ELF-1 (cell line): ENCODE data around the gene TESMIN.

Experiments used
- DNase-seq: peaks from one replicate; pipeline ENCODE4 v3.0.0-alpha.2; 2016; ENCODE audit warnings: low read depth, low spot score

TESMIN gene

GRCh38 chr11:68761801-68762200, 10.5 kb upstream of the TESMIN start:
- DNase-seq: no peak

DNA sequence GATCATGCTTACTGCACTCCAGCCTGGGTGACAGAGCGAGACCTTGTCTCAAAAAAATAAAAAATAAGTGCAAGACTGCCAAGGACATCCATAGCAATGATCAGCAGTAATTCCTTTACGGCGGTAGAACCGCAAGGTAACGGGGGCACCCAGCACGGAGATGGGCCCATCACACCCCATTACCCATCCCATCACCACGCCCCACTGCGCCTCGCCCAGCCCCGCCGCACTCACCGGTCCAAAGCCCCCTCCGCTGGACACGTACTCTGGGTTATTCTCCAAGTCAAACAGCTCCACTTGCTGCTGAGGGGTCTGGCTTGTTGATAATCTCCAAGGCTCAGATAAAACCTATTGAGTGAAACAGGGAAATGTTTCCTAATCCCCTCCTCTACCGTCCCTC, 8.7 kb upstream of the TESMIN start:
- DNase-seq: no peak

DNA sequence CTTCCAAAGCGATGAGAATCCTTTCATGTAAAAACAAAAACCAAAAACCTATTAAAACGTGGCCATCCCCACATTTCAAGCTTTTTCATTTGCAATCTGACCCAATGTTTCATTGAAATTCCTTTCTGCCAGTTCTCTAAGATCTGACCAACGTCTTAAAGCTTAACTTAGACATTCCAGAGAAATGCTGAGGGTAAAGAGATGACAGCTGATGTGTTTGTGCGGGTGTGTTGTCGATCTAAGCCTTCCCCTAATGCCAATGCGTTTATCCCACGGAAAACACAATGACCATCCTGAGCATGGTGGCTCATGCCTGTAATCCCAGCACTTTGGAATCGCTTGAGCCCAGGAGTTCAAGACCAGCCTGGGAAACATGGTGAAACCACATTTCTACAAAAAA, 6.4 kb upstream of the TESMIN start:
- DNase-seq: no peak

- DNase-seq: no peak
Observed at GRCh38 chr11:68756171-68756766, 4.9 kb upstream of the TESMIN start.

- no peak for DNase-seq
Observed at GRCh38 chr11:68753300-68753699, 2.0 kb upstream of the TESMIN start.

DNA sequence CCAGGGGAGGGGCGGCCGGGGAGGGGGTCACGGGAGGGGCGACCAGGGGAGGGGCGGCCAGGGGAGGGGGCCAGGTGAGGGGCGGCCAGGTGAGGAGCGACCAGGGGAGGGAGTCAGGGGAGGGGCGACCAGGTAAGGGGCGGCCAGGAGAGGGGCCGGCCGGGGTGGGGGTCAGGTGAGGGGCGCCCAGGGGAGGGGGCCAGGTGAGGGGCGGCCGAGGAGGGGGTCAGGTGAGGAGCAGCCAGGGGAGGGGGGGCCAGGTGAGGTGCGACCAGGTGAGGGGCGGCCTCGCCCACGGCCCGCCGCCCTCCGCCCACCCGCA, 355 bp downstream of the TESMIN start:
- no peak for DNase-seq

DNA sequence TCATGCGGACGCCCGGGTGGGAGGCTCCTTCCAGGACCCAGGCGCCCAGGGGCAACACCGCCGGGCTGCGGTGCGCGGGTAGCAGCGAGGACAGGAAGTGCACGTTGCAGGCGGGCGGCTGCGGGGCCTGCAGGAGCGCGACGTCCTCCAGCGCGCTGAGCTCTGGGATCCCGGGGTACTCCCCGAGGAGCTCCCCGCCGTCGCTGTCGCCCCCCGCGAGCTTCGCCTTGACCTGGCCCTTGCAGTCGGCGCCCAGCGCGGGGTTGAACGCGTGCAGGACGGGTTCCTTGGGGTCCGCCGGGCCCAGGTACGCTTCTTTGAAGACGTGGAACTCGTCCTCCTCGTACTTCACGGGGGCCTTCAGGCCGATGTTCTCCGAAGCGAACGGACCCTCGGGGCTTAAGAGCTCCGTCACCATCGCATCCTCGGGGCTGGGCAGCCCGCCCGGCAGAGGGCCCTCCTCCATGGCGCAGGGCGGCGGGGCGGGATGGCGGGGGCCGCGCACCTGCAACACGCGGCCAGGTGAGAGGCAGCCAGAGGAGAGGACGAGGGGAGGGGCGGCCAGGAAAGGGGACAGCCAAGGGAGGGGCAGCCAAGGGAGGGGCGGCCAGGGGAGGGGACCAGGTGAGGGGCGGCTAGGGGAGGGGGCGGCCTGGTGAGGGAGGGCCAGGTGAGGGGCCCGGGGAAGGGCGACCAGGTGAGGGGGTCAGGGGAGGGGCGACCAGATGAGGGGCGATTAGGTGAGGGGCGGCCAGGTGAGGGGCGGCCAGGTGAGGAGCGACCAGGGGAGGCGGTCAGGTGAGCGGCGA, 921 bp downstream of the TESMIN start:
- DNase-seq: peak; percentile 76

DNA sequence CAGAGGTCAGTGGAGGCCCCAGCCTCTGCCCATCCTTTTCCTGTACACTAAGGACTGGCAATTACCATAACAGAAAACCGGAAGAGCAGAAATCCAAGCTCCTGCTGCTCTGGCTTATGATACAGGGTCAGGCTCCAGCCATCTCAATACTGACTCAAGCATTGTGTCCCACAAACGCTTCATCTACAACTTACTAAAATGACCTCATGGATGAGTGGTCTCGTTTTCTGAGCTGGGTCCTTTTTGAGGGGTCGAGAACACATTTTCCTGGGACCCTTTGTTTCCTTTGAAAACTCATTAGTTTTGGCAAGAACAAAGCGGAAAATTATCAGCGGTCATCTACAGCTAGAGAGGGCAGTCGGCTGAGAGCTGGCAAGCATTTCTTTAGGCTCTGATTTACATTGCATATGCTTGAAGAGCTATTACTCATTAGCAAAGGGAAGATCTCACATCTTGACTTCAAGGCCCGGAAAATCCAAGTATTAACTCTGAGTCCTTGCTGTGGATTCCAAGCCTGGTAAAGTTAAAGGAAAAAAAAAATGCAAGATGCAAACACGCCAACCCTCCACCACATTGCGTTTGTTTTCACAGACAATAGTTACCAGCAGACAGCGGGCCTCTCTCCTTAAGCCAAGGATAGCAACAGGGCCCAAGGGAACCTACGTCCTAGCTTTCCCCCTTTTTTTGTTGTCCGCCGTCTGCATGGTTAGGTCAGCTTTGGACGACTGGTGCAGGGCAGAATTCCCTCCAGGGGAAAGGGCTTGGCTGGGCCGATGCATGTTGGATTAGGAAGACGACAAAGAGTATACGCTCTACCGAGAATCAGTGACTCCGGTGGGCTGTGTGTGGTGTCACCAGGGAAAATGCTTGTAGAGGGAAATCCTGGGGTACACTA, 1.8 kb downstream of the TESMIN start:
- DNase-seq: peak; percentile 70

- DNase-seq: no peak
Observed at GRCh38 chr11:68748061-68748460, 3.3 kb downstream of the TESMIN start.

DNA sequence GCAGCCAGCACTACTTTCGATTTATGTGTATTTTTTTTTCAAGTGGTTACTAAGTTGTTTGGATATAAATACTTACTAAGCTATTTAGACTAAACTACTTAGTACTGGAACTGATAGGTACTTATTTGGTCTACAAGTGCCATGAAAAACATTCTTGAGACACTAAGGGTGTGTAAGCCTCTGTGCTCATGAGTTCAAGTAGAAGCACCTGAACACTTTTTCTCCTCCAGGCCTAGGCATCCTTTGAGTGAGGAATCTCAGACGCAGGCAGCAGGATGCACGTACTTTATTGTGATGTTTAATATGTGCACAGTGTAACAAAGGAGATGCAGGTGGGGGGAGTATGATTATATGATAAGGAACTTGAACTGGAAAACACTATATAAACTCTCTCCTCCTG, 7.8 kb downstream of the TESMIN start:
- no peak for DNase-seq

GRCh38 chr11:68741463-68741862, 9.9 kb downstream of the TESMIN start:
- no peak for DNase-seq

DNA sequence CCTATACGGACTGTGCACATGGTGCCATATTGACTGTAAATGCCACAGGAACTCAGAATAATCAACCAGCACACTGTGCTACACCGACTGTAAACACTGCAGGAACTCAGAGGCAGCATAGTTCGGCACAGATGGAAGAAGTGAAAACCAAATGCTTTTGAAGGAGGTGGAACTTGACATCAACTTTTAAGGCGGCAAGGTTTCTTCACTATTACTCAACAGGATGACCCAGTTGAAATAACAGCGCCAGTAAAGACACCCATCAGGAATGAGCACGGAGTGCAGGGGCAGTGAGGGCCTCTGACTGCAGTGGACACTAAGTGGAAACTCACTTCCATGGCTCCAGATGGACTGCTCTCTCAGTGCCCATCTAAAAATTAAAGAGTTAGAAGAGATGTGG, 15.7 kb downstream of the TESMIN start:
- DNase-seq: no peak

DNA sequence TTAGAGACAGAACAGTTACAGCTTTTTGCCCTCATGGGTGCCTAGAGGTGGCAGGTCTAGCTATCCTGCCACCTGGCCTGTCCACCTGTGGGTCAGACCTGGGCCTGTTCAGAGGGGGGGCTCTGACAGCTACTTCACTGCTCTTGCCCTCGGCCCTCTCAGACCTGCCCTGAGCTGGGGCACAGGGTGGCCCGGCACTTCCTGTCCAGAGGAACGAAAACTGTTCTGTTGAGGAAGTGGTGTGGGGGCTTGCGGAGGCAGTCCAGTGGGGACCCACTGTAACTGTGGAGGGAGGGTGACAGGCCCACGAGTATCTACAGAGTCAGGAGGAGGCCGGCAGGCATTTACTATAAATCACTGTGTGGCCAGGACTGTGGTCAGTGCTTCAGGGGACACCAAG, 16.2 kb downstream of the TESMIN start:
- no peak for DNase-seq

- no peak for DNase-seq
Observed at GRCh38 chr11:68734111-68734510, 17.2 kb downstream of the TESMIN start.

DNA sequence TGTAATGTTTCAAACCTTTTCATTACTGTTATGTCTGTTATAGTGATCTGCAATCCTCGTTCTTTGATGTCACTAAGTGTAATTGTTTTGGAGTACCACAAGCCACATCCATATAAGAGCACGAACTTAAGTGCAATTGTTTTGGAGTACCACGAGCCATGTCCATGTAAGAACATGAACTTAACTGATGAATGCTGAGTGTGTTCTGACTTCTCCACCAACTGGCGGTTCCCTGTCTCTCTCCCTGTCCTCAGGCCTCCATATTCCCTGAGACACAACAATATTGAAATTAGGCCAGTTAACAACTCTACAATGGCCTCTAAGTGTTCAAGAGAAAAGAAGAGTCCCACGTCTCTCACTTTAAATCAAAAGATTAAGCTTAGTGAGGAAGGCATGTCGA, 23.5 kb downstream of the TESMIN start:
- DNase-seq: no peak

- DNase-seq: no peak
Observed at GRCh38 chr11:68724293-68724692, 27.0 kb downstream of the TESMIN start.

DNA sequence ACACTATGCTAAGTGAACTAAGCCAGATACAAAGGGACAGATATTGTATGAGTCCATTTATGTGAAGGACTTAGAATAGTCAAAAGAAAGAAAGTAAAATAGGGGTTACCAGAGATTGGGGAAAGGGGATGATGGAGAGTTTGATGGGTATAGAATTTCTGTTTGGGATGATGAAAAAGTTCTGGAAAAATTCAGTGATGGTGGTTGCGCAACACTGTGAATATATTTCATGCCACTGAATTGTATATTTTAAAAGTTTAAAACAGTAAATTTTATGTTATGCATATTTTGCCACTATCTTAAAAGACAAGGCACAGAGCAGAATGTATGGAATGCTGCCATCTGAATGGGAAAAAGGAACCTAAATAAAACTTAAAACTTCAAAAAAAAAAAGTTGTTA, 29.2 kb downstream of the TESMIN start:
- DNase-seq: no peak

DNA sequence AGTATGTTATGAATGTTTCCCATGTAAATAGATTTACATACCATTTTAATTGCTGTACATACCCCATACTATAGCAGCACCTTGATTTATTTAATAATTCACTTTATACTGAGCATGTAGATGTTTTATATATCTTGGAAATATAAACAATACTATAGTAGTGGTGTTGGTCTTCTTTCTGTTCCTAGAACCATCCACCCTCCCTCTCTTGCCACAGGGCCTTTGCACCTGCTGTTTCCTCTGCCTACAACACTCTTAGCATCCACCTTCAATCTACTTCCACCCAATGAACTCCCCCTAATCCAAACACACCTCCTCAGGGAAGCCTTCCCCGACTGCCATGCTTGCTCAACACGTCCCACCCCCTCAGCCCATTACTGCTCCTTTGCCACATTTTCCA, 30.2 kb downstream of the TESMIN start:
- no peak for DNase-seq

DNA sequence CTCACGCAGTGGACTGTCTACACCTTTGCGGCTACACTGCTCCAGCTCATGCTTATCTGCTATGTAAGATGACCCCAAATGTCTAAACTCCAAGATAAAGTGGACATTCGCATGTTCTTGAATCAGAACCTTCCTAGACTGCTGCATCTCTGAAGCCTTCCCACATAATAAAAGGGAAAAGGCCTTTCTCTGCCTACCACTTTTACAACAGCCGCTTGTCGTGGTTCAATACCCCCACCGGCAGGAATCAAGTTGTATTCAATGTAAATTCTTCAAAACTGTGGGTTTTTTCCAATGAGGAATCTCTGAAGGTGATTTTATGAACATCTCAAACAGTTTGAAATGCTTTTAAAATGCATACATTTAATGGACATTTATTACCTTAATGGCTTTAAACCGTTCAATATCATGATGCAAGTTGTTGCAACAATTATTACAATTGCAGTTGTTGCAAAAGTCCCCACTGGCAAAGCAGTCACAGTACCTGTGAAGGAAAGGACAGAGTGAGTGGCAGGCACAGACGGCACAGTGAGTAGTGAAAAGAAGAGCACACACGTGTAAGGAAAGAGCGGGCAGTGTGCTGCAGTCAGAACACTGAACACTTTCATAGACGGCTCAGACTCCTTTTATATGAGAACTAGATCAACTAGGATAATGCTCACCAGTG, 35.7 kb downstream of the TESMIN start:
- no peak for DNase-seq

DNA sequence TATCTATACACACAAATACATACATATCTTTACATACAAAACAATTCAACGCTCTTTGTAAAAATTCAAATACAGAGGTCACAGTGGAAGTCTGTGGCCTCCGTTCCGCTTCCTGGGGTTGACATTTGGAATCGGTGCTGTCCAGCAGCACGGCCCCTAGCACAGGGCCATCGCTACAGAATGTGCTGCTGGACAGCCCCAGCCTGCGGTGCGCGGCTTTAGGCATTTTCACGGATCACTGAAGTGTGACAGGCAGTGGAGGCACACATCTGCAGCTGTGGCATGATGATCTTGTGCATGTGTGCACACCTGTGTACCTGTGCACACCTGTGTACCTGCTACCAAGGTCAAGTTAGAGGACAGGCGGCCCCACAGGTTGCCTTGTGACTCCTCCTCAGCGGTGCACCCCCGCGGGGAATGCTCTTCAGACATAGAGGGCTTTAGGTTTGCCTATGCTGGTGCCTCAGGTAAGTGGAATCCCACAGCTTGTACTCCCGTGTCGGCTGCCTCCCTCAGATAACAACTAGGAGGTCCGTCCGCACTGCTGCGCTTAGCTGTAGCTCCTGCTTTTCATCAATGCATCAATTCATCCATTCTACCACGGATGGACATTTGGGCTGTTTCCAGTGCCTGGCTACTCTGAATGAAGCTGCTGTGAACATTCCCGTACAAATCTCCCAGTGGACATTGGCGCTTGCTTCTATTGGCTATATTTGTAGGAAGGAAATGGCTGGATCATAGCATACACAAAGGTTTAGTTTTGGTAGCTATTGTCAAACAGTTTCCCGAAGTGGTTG, 37.1 kb downstream of the TESMIN start:
- peak; percentile 31 for DNase-seq

DNA sequence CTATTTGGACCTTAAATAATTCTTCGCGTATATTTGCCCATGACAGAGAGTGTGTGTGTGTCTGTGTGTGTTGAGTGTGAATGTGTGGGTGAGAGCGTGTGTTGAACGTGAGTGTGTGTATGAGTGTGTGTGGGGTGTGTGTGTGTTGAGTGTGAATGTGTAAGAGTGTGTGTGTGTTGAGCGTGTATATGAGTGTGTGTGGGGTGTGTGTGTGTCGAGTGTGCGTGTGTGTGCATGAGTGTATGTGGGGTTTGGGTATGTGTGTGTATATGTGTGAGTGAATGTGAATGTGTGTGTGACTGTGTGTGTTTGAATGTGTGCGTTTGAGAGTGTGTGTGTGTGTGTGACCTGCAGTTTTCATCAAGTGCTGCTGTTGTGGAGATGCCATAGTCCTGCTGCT, 40.2 kb downstream of the TESMIN start:
- DNase-seq: no peak
